Neural progenitor cell (in vitro differentiated cells): ENCODE results near the gene CSF1R.
"Not testable (repeated sequence)": the region's sequence is repeated elsewhere in the genome, so short reads cannot be mapped to it uniquely, and the experiment has no call there.

Experiments used
- EZH2phosphoT487 ChIP-seq: fragments of 200-600 bp; sonication (generic); IDR thresholded peaks from 2 replicates; pipeline ENCODE4 v1.6.1; 2017; ENCODE audit warnings: antibody characterized with exemption
- TF ChIP-seq, protein P1 (sequence below): fragments of 200-600 bp; sonication (generic); IDR thresholded peaks from 2 replicates; pipeline ENCODE4 v1.5.1; 2017; ENCODE audit warnings: antibody characterized with exemption, mild to moderate bottlenecking

DNA sequence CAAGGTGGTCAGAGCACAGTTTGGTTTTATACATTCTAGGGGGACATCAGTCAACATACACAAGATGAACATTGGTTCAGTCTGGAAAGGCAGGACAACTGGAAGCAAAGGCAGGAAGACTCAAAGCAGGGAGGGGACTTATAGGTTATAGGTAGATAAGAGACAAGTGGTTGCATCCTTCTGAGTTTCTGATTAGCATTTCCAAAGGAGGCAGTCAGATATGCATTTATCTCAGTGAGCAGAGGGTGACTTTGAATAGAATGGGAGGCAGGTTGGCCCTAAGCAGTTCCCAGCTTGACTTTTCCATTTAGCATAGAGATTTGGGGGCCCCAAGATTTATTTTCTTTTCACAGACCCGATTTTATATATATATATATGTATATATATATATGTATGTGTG is 58.3 kb downstream of the CSF1R start:
- TF ChIP-seq, protein P1, sequence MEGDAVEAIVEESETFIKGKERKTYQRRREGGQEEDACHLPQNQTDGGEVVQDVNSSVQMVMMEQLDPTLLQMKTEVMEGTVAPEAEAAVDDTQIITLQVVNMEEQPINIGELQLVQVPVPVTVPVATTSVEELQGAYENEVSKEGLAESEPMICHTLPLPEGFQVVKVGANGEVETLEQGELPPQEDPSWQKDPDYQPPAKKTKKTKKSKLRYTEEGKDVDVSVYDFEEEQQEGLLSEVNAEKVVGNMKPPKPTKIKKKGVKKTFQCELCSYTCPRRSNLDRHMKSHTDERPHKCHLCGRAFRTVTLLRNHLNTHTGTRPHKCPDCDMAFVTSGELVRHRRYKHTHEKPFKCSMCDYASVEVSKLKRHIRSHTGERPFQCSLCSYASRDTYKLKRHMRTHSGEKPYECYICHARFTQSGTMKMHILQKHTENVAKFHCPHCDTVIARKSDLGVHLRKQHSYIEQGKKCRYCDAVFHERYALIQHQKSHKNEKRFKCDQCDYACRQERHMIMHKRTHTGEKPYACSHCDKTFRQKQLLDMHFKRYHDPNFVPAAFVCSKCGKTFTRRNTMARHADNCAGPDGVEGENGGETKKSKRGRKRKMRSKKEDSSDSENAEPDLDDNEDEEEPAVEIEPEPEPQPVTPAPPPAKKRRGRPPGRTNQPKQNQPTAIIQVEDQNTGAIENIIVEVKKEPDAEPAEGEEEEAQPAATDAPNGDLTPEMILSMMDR: not testable (repeated sequence)
- TF ChIP-seq EZH2phosphoT487: not testable (repeated sequence)
